Natural killer cell (primary cell): ENCODE measurements around the gene FAM13B. TPM values are rescaled to one million over a fixed set of nuclear protein-coding genes. Genes with fewer than 3 reads are reported as not detected.

Experiments
- ATAC-seq, 3 donors: fragments of 150-1000 bp in 2 of 3; fragments of 200-7000 bp in 1 of 3; cut with Tn5 transposase; 1 replicate in 1 of 3; 2 replicates in 2 of 3; pipeline ENCODE4 v1.10.0; 2021; ENCODE audit warnings: mild to moderate bottlenecking in 2 of 3, moderate library complexity in 2 of 3
- DNase-seq, 2 donors: peaks; one replicate each; pipeline versions ENCODE4 v3.0.0 to v3.0.0-alpha.2; 2013 to 2021; ENCODE audit warnings: mixed read lengths in 1 of 2
- H3K27ac ChIP-seq: one replicate; pipeline ENCODE4 v1.5.1; 2013; ENCODE audit warnings: mild to moderate bottlenecking, low read length
- H3K27me3 ChIP-seq: one replicate; pipeline ENCODE4 v1.6.1; 2013; ENCODE audit warnings: low read length; ENCODE audit not compliant: control insufficient read depth, insufficient read depth
- H3K36me3 ChIP-seq: one replicate; pipeline ENCODE4 v1.6.1; 2013; ENCODE audit warnings: low read length; ENCODE audit not compliant: control insufficient read depth, insufficient read depth
- H3K4me1 ChIP-seq: one replicate; pipeline ENCODE4 v1.6.1; 2013; ENCODE audit warnings: low read length; ENCODE audit not compliant: control insufficient read depth, insufficient read depth
- H3K4me3 ChIP-seq: one replicate; pipeline ENCODE4 v1.5.1; 2013; ENCODE audit warnings: low read length
- H3K9me3 ChIP-seq: one replicate; pipeline ENCODE4 v1.6.1; 2013; ENCODE audit warnings: low read length; ENCODE audit not compliant: control insufficient read depth, insufficient read depth
- H3K27ac Mint-ChIP-seq, 2 donors: one replicate each; pipeline ENCODE4 v1.8.0; 2022; ENCODE audit warnings: mild to moderate bottlenecking in 2 of 2, mixed read lengths in 2 of 2, moderate library complexity in 1 of 2
- H3K27me3 Mint-ChIP-seq, 2 donors: one replicate each; pipeline ENCODE4 v1.8.0; 2022; ENCODE audit warnings: low read depth in 2 of 2, mixed read lengths in 2 of 2
- H3K36me3 Mint-ChIP-seq: one replicate; pipeline ENCODE4 v1.8.0; 2022; ENCODE audit warnings: mixed read lengths
- H3K4me1 Mint-ChIP-seq, 2 donors: one replicate each; pipeline ENCODE4 v1.8.0; 2022; ENCODE audit warnings: mixed read lengths in 2 of 2
- H3K4me3 Mint-ChIP-seq: one replicate; pipeline ENCODE4 v1.8.0; 2022; ENCODE audit warnings: mild to moderate bottlenecking, moderate library complexity, mixed read lengths
- H3K9me3 Mint-ChIP-seq, 2 donors: one replicate each; pipeline ENCODE4 v1.8.0; 2022; ENCODE audit warnings: mixed read lengths in 2 of 2
- WGBS: methylation state at CpG from one replicate; pipeline ENCODE4 v1.1.7; 2013; ENCODE audit warnings: missing lambda C conversion rate; ENCODE audit not compliant: insufficient coverage; 5-methylcytosine and 5-hydroxymethylcytosine counted together
- intact Hi-C: fragments of 100-400 bp; cut with micrococcal nuclease; formaldehyde crosslinking; loops from one replicate; pipeline ENCODE4 v1.14.2; 2022
- total RNA-seq, 4 donors: library from RNA; stranded (reverse); fragments of 120-200 nt in 1 of 4; gene quantifications; one replicate each; pipeline versions ENCODE4 v1.2.3 to v1.2.4, GENCODE V29; 2013 to 2022
- TF ChIP-seq, protein P1 (sequence below): fragments of 200-600 bp; IDR thresholded peaks from one replicate; pipeline ENCODE4 v1.8.0; 2022; ENCODE audit warnings: antibody characterized with exemption

FAM13B gene
- total RNA-seq, 3 donors from 2014 or later (not counting 1 experiment from before 2014, with no cell fraction given) = 58.8 to 74.4 (median 67.4) TPM

DNA sequence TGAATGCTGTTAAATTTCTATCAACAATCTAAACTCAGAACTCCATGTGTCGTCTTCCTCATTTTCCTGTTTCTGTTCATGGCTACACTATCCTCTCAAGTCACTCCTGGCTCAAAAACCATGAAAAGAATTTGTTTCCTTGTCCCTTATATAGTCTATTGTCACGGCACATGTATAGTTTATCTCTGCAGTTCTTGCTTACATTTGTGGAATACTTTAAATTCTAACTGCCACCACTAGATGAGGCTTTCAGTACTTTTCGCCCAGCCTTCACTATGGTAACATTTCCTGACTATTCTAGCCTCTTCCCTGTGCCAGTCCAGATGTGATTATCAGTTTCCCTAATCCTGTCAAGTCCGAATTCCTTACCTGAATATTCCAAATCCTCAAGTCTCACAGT is 109.0 kb downstream of the FAM13B start:
- no peak overlapping the region for H3K27ac ChIP-seq
- no peaks in the 10 kb centered on the region for H3K4me1 ChIP-seq
- no peaks in the 10 kb centered on the region for H3K27me3 ChIP-seq
- H3K4me1 Mint-ChIP-seq = no peaks in the 10 kb centered on the region
- peaks cover 7% of the 10 kb centered on the region for H3K36me3 ChIP-seq
- ATAC-seq (no peak), DNase-seq (no peak)
- no peak overlapping the region for H3K4me3 ChIP-seq
- no peak overlapping the region for H3K27ac Mint-ChIP-seq
- intact Hi-C loops = no loop called here
- no peaks in the 10 kb centered on the region for H3K9me3 Mint-ChIP-seq
- H3K4me3 Mint-ChIP-seq = no peak overlapping the region
- TF ChIP-seq, protein P1, sequence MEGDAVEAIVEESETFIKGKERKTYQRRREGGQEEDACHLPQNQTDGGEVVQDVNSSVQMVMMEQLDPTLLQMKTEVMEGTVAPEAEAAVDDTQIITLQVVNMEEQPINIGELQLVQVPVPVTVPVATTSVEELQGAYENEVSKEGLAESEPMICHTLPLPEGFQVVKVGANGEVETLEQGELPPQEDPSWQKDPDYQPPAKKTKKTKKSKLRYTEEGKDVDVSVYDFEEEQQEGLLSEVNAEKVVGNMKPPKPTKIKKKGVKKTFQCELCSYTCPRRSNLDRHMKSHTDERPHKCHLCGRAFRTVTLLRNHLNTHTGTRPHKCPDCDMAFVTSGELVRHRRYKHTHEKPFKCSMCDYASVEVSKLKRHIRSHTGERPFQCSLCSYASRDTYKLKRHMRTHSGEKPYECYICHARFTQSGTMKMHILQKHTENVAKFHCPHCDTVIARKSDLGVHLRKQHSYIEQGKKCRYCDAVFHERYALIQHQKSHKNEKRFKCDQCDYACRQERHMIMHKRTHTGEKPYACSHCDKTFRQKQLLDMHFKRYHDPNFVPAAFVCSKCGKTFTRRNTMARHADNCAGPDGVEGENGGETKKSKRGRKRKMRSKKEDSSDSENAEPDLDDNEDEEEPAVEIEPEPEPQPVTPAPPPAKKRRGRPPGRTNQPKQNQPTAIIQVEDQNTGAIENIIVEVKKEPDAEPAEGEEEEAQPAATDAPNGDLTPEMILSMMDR = no peak
- no peaks in the 10 kb centered on the region for H3K27me3 Mint-ChIP-seq
- 88% methylated on average over 4 of the region's 4 CpGs for WGBS
- no peaks in the 10 kb centered on the region for H3K9me3 ChIP-seq
- H3K36me3 Mint-ChIP-seq = no peaks in the 10 kb centered on the region

DNA sequence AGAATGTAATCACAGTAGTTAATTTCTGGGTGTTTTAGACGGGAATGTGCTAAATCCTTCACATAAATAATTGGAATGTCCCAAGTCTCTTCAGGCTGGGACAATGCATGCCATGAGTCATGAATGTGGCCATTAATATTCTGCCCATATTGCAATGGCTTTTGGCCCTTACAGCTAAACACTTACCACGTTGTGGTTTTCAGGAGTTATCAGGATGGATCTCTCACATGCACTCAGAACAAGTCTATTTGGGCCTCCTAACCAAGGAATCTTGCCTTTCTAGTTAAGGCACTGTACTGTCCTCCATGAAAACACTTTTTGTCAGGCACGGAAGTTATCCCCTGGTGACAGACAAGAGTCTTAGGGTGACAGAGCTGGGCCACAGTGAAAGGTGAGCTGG is 110.9 kb downstream of the FAM13B start:
- ATAC-seq (no peak), DNase-seq (no peak)
- TF ChIP-seq, protein P1 = no peak
- Mint-ChIP-seq H3K27me3 (peaks cover 0 to 8% of the 10 kb centered on the region in 2 donors), H3K9me3 (peaks cover 2 to 4% of the 10 kb centered on the region in 2 donors), H3K4me3 (no peak overlapping the region), H3K27ac (no peak overlapping the region), H3K4me1 (no peaks in the 10 kb centered on the region), H3K36me3 (no peaks in the 10 kb centered on the region)
- no peaks in the 10 kb centered on the region for H3K4me1 ChIP-seq
- H3K27ac ChIP-seq = no peak overlapping the region
- no peak overlapping the region for H3K4me3 ChIP-seq
- no peaks in the 10 kb centered on the region for H3K9me3 ChIP-seq
- H3K36me3 ChIP-seq = no peaks in the 10 kb centered on the region
- no peaks in the 10 kb centered on the region for H3K27me3 ChIP-seq
- 80% methylated on average over 3 of the region's 3 CpGs for WGBS
- intact Hi-C loops = no loop called here

DNA sequence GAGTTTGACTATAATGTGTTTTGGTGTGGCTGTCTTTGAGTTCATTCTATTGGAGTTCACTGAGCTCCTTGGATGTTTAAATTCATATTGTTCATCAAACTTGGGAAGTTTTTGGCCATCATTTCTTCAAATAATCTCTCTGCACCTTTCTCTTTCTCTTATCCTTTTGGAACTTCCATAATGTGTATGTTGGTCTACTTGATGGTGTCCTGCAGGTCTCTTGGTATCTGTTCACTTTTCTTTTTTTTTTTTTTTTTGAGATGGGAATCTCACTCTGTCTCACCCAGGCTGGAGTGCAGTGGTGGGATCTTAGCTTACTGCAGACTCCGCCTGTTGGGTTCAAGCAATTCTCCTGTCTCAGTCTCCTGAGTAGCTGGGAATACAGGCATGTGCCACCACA is 116.0 kb downstream of the FAM13B start:
- H3K4me3 ChIP-seq = no peak overlapping the region

DNA sequence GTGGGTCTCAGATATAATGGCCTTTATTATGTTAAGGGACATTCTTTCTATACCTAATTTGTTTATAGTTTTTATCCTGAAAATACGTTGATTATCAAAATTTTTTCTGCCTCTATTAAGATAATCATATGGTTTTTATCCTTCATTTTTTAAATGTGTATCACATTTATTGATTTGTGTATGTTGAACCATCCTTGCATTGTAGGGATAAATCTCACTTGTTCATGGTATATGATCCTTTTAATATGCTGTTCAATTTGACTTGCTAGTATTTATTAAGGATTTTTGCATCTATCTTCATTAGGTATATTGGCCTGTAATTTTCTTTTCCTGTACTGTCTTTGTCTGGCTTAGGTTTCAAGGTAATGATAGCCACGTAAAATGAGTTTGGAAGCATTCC is 118.1 kb downstream of the FAM13B start:
- H3K36me3 Mint-ChIP-seq = peaks cover 8% of the 10 kb centered on the region
- H3K9me3 ChIP-seq = peaks cover 4% of the 10 kb centered on the region
- WGBS = 75% methylated on average over 1 of the region's 2 CpGs
- no peaks in the 10 kb centered on the region for H3K4me1 ChIP-seq
- TF ChIP-seq, protein P1 = no peak
- H3K4me3 Mint-ChIP-seq = no peak overlapping the region
- peaks cover 0 to 17% of the 10 kb centered on the region in 2 donors for H3K27me3 Mint-ChIP-seq
- H3K27me3 ChIP-seq = no peaks in the 10 kb centered on the region
- intact Hi-C loops = no loop called here
- DNase-seq = no peak
- no peak overlapping the region for H3K27ac ChIP-seq
- no peak for ATAC-seq
- H3K4me1 Mint-ChIP-seq = no peaks in the 10 kb centered on the region
- peaks cover 6 to 12% of the 10 kb centered on the region in 2 donors for H3K9me3 Mint-ChIP-seq
- no peak overlapping the region for H3K27ac Mint-ChIP-seq
- no peak overlapping the region for H3K4me3 ChIP-seq
- H3K36me3 ChIP-seq = no peaks in the 10 kb centered on the region

More for the DNA sequence above, 116.0 kb downstream of the FAM13B start:
- Mint-ChIP-seq H3K9me3 (peaks cover 6 to 12% of the 10 kb centered on the region in 2 donors), H3K36me3 (peaks cover 8% of the 10 kb centered on the region), H3K27ac (no peak overlapping the region), H3K4me1 (no peaks in the 10 kb centered on the region), H3K4me3 (no peak overlapping the region), H3K27me3 (peaks cover 0 to 17% of the 10 kb centered on the region in 2 donors)
- Histone ChIP-seq H3K9me3 (peaks cover 4% of the 10 kb centered on the region), H3K27me3 (no peaks in the 10 kb centered on the region), H3K36me3 (no peaks in the 10 kb centered on the region), H3K4me1 (no peaks in the 10 kb centered on the region), H3K27ac (no peak overlapping the region)
- ATAC-seq (no peak), DNase-seq (no peak)
- WGBS = 100% methylated on average over 1 of the region's 1 CpG
- intact Hi-C loops = no loop called here
- TF ChIP-seq, protein P1 = no peak
